H1 (cell line): Measurements from ENCODE around the gene KHDC4. TPM values are rescaled to one million over a fixed set of nuclear protein-coding genes. Genes with fewer than 3 reads are reported as not detected.

Experiments used
- BRCA1 ChIP-seq: IDR thresholded peaks from 2 replicates; pipeline ENCODE4 v1.6.1; 2012; ENCODE audit warnings: low read depth, low read length, improper control_type of control experiment
- CBX8 ChIP-seq: fragments of 300-800, 300-1000 bp; sonication (generic); IDR thresholded peaks from 2 replicates; pipeline ENCODE4 v1.7.1; 2016; ENCODE audit warnings: low read depth, low read length, borderline replicate concordance
- CEBPB ChIP-seq: IDR thresholded peaks from 2 replicates; pipeline ENCODE4 v1.6.1; 2012; ENCODE audit warnings: low read depth, low read length
- CHD2 ChIP-seq: IDR thresholded peaks from 2 replicates; pipeline ENCODE4 v1.6.1; 2012; ENCODE audit warnings: low read length, improper control_type of control experiment
- EGR1 ChIP-seq: IDR thresholded peaks from 2 replicates; pipeline ENCODE4 v1.6.1; 2011; ENCODE audit warnings: low read depth, low read length, borderline replicate concordance
- FOSL1 ChIP-seq: IDR thresholded peaks from 2 replicates; pipeline ENCODE4 v1.6.1; 2011; ENCODE audit warnings: mild to moderate bottlenecking, low read depth, low read length, moderate library complexity; ENCODE audit not compliant: insufficient read depth
- GTF2F1 ChIP-seq: IDR thresholded peaks from 2 replicates; pipeline ENCODE4 v1.6.1; 2012; ENCODE audit warnings: low read depth, low read length, improper control_type of control experiment, borderline replicate concordance
- KDM5A ChIP-seq: fragments of 200-600 bp; IDR thresholded peaks from 2 replicates; pipeline ENCODE4 v1.7.1; 2012; ENCODE audit warnings: mild to moderate bottlenecking, low read length, inconsistent platforms, mixed read lengths
- POLR2A ChIP-seq, 2 experiments: IDR thresholded peaks; 1 replicate in 1 of 2; 2 replicates in 1 of 2; pipeline ENCODE4 v1.6.1; 2011; ENCODE audit warnings: low read depth in 2 of 2, low read length in 2 of 2, mild to moderate bottlenecking in 2 of 2; ENCODE audit errors: control extremely low read depth in 1 of 2
- RNF2 ChIP-seq: fragments of 200-900, 300-1000 bp; sonication (generic); IDR thresholded peaks from 2 replicates; pipeline ENCODE4 v1.7.1; 2016; ENCODE audit warnings: borderline replicate concordance, low read depth, mild to moderate bottlenecking, antibody characterized with exemption, low read length; ENCODE audit not compliant: poor library complexity, severe bottlenecking; ENCODE audit errors: missing control alignments
- SP1 ChIP-seq: IDR thresholded peaks from 2 replicates; pipeline ENCODE4 v1.6.1; 2011; ENCODE audit warnings: low read depth, low read length
- polyA plus RNA-seq, 7 experiments: library from polyadenylated mRNA; depleted of rRNA in 3 of 7; stranded (reverse) in 5 of 7; unstranded in 2 of 7; fragments of >200 nt in 5 of 7; fragments of 200-250 nt in 2 of 7; gene quantifications; 1 replicate in 5 of 7; 2 replicates in 1 of 7; 4 replicates in 1 of 7; pipeline versions ENCODE4 v1.2.1 to v1.2.3, GENCODE V29; 2011 to 2013; ENCODE audit warnings: missing spikeins in 2 of 7, mixed read lengths in 2 of 7
- total RNA-seq: library from RNA; stranded (reverse); fragmentation: NEBNext Ultra II Directional; extraction: Animal tissue kit (Norgen Biotek cat#: 25700); gene quantifications from 2 replicates; pipeline ENCODE4 v1.2.1, GENCODE V29; 2021
- TF ChIP-seq, protein P1 (sequence below): fragments of 300-600 bp; sonication (generic); IDR thresholded peaks from 2 replicates; pipeline ENCODE4 v1.7.1; 2012; ENCODE audit warnings: low read length, moderate library complexity, mild to moderate bottlenecking, inconsistent platforms; ENCODE audit not compliant: insufficient replicate concordance

KHDC4 gene
- total and polyA plus RNA-seq, 2 of the 8 experiments (the other 6 are each of a cell fraction or from before 2014, with no cell fraction given), result 56.6 to 81.1 TPM

DNA sequence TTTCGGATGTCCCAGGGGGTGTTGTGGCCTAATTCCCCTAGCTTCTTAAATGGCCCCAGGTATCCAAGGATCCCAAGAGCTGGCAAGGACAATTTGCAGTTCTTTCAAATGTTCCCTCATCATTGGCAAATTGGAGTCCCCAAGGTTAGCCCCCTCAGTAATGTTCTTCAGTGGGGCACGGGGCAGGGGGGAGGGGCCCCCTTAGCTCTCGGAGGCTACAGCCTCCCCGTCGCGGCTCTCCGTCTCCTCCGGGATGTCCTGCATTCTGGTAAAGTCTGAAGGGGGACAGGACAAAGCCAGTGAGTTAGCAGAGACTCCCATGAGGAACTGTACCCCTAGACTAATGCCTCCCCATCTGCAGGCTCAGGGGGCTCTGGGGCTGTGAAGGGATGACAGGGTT lies 13.5 kb upstream of the KHDC4 start (continued):
- TF ChIP-seq, protein P1, sequence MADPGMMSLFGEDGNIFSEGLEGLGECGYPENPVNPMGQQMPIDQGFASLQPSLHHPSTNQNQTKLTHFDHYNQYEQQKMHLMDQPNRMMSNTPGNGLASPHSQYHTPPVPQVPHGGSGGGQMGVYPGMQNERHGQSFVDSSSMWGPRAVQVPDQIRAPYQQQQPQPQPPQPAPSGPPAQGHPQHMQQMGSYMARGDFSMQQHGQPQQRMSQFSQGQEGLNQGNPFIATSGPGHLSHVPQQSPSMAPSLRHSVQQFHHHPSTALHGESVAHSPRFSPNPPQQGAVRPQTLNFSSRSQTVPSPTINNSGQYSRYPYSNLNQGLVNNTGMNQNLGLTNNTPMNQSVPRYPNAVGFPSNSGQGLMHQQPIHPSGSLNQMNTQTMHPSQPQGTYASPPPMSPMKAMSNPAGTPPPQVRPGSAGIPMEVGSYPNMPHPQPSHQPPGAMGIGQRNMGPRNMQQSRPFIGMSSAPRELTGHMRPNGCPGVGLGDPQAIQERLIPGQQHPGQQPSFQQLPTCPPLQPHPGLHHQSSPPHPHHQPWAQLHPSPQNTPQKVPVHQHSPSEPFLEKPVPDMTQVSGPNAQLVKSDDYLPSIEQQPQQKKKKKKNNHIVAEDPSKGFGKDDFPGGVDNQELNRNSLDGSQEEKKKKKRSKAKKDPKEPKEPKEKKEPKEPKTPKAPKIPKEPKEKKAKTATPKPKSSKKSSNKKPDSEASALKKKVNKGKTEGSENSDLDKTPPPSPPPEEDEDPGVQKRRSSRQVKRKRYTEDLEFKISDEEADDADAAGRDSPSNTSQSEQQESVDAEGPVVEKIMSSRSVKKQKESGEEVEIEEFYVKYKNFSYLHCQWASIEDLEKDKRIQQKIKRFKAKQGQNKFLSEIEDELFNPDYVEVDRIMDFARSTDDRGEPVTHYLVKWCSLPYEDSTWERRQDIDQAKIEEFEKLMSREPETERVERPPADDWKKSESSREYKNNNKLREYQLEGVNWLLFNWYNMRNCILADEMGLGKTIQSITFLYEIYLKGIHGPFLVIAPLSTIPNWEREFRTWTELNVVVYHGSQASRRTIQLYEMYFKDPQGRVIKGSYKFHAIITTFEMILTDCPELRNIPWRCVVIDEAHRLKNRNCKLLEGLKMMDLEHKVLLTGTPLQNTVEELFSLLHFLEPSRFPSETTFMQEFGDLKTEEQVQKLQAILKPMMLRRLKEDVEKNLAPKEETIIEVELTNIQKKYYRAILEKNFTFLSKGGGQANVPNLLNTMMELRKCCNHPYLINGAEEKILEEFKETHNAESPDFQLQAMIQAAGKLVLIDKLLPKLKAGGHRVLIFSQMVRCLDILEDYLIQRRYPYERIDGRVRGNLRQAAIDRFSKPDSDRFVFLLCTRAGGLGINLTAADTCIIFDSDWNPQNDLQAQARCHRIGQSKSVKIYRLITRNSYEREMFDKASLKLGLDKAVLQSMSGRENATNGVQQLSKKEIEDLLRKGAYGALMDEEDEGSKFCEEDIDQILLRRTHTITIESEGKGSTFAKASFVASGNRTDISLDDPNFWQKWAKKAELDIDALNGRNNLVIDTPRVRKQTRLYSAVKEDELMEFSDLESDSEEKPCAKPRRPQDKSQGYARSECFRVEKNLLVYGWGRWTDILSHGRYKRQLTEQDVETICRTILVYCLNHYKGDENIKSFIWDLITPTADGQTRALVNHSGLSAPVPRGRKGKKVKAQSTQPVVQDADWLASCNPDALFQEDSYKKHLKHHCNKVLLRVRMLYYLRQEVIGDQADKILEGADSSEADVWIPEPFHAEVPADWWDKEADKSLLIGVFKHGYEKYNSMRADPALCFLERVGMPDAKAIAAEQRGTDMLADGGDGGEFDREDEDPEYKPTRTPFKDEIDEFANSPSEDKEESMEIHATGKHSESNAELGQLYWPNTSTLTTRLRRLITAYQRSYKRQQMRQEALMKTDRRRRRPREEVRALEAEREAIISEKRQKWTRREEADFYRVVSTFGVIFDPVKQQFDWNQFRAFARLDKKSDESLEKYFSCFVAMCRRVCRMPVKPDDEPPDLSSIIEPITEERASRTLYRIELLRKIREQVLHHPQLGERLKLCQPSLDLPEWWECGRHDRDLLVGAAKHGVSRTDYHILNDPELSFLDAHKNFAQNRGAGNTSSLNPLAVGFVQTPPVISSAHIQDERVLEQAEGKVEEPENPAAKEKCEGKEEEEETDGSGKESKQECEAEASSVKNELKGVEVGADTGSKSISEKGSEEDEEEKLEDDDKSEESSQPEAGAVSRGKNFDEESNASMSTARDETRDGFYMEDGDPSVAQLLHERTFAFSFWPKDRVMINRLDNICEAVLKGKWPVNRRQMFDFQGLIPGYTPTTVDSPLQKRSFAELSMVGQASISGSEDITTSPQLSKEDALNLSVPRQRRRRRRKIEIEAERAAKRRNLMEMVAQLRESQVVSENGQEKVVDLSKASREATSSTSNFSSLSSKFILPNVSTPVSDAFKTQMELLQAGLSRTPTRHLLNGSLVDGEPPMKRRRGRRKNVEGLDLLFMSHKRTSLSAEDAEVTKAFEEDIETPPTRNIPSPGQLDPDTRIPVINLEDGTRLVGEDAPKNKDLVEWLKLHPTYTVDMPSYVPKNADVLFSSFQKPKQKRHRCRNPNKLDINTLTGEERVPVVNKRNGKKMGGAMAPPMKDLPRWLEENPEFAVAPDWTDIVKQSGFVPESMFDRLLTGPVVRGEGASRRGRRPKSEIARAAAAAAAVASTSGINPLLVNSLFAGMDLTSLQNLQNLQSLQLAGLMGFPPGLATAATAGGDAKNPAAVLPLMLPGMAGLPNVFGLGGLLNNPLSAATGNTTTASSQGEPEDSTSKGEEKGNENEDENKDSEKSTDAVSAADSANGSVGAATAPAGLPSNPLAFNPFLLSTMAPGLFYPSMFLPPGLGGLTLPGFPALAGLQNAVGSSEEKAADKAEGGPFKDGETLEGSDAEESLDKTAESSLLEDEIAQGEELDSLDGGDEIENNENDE, result no peak
- no peak for TF ChIP-seq FOSL1
- no peak for TF ChIP-seq RNF2
- TF ChIP-seq CBX8, result no peak
- no peak for TF ChIP-seq CHD2
- no peak for TF ChIP-seq GTF2F1
- TF ChIP-seq CEBPB, result no peak
- no peak for TF ChIP-seq POLR2A (IDR thresholded peaks at IDR 0.05; ENCODE audit: control extremely low read depth in 1 of 2, low read depth in 2 of 2, low read length in 2 of 2)
- no peak for TF ChIP-seq EGR1
- no peak for TF ChIP-seq BRCA1
- TF ChIP-seq SP1, result no peak
- no peak for TF ChIP-seq KDM5A
